Parathyroid adenoma (tissue), 2 donors: Measurements from ENCODE around the gene LDHAL6A.

Experiments used
- H2AFZ ChIP-seq: fragments of 300-600 bp; sonication (generic); one replicate; pipeline ENCODE4 v1.7.0; 2017; ENCODE audit warnings: antibody characterized with exemption, mild to moderate bottlenecking
- H3K27ac ChIP-seq: fragments of 300-600 bp; sonication (generic); one replicate; pipeline ENCODE4 v1.7.0; 2017
- H3K27me3 ChIP-seq: fragments of 300-600 bp; sonication (generic); one replicate; pipeline ENCODE4 v1.7.0; 2017; ENCODE audit warnings: low read length; ENCODE audit not compliant: control insufficient read depth, insufficient read depth
- H3K36me3 ChIP-seq: fragments of 300-600 bp; sonication (generic); one replicate; pipeline ENCODE4 v1.7.0; 2017; ENCODE audit warnings: low read length; ENCODE audit not compliant: control insufficient read depth, insufficient read depth
- H3K4me1 ChIP-seq: fragments of 300-600 bp; sonication (generic); one replicate; pipeline ENCODE4 v1.7.0; 2017; ENCODE audit warnings: control low read depth
- H3K4me2 ChIP-seq: fragments of 300-600 bp; sonication (generic); one replicate; pipeline ENCODE4 v1.7.0; 2017; ENCODE audit warnings: low read length
- H3K4me3 ChIP-seq: fragments of 300-600 bp; sonication (generic); one replicate; pipeline ENCODE4 v1.7.0; 2017; ENCODE audit warnings: low read depth, low read length
- H3K79me2 ChIP-seq: fragments of 300-600 bp; sonication (generic); one replicate; pipeline ENCODE4 v1.7.0; 2017; ENCODE audit warnings: control low read depth
- H3K9ac ChIP-seq: fragments of 300-600 bp; sonication (generic); one replicate; pipeline ENCODE4 v1.7.0; 2017; ENCODE audit warnings: mild to moderate bottlenecking
- H3K9me3 ChIP-seq: fragments of 300-600 bp; sonication (generic); one replicate; pipeline ENCODE4 v1.7.0; 2017; ENCODE audit warnings: low read length; ENCODE audit not compliant: control insufficient read depth
- TF ChIP-seq, protein P1 (sequence below): fragments of 300-600 bp; sonication (generic); IDR thresholded peaks from one replicate; pipeline ENCODE4 v1.7.0; 2017; ENCODE audit warnings: antibody characterized with exemption, mild to moderate bottlenecking
- donor health status: primary hyperparathyroidism.

Gene LDHAL6A

DNA sequence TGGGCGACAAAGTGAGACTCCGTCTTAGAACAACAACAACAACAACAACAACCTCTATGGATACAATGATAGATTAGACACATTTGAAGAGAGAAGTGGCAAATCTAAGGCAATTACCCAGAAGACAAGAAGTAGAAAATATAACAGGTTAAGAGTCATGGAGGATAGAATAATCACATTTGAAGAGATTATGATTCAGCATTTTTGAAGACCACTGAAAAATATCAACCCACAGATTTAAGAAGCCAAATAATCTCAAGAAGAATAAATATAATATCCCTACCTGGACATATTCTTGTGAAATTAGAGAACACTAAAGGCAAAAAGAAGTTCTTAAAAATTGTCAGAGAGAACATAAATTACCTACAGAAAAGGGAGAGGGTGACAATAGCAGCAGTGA is 35.6 kb upstream of the LDHAL6A start:
- no peaks in the 10 kb centered on the region for H3K4me1 ChIP-seq
- H3K4me2 ChIP-seq = no peak overlapping the region
- H2AFZ ChIP-seq = no peak overlapping the region
- TF ChIP-seq, protein P1, sequence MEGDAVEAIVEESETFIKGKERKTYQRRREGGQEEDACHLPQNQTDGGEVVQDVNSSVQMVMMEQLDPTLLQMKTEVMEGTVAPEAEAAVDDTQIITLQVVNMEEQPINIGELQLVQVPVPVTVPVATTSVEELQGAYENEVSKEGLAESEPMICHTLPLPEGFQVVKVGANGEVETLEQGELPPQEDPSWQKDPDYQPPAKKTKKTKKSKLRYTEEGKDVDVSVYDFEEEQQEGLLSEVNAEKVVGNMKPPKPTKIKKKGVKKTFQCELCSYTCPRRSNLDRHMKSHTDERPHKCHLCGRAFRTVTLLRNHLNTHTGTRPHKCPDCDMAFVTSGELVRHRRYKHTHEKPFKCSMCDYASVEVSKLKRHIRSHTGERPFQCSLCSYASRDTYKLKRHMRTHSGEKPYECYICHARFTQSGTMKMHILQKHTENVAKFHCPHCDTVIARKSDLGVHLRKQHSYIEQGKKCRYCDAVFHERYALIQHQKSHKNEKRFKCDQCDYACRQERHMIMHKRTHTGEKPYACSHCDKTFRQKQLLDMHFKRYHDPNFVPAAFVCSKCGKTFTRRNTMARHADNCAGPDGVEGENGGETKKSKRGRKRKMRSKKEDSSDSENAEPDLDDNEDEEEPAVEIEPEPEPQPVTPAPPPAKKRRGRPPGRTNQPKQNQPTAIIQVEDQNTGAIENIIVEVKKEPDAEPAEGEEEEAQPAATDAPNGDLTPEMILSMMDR = no peak
- no peaks in the 10 kb centered on the region for H3K27me3 ChIP-seq
- no peak overlapping the region for H3K4me3 ChIP-seq
- H3K9me3 ChIP-seq = no peaks in the 10 kb centered on the region
- H3K36me3 ChIP-seq = no peaks in the 10 kb centered on the region
- H3K79me2 ChIP-seq = no peaks in the 10 kb centered on the region
- H3K9ac ChIP-seq = no peak overlapping the region
- no peak overlapping the region for H3K27ac ChIP-seq

DNA sequence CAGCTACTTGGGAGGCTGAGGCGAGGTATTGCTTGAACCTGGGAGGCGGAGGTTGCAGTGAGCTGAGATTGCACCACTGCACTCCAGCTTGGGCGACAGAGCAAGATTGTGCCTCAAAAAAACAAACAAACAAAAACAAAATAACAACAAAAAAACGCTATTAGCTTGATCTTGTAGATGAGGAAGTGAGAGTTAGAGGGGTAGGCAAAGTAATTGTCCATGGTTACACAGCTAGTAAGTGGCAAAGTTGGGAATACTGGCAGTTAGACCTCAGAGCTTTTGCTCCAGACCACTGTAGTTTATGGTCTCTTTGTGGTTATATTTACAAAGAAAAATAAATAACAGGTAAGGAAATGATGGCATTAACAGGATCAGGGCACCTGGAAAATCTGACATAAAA is 28.4 kb upstream of the LDHAL6A start:
- no peak overlapping the region for H3K9ac ChIP-seq
- no peak overlapping the region for H3K4me3 ChIP-seq
- no peak overlapping the region for H3K27ac ChIP-seq
- H3K4me1 ChIP-seq = no peaks in the 10 kb centered on the region
- H2AFZ ChIP-seq = no peak overlapping the region
- H3K79me2 ChIP-seq = no peaks in the 10 kb centered on the region
- no peaks in the 10 kb centered on the region for H3K27me3 ChIP-seq
- H3K36me3 ChIP-seq = no peaks in the 10 kb centered on the region
- H3K9me3 ChIP-seq = no peaks in the 10 kb centered on the region
- no peak overlapping the region for H3K4me2 ChIP-seq
- TF ChIP-seq, protein P1 = no peak

DNA sequence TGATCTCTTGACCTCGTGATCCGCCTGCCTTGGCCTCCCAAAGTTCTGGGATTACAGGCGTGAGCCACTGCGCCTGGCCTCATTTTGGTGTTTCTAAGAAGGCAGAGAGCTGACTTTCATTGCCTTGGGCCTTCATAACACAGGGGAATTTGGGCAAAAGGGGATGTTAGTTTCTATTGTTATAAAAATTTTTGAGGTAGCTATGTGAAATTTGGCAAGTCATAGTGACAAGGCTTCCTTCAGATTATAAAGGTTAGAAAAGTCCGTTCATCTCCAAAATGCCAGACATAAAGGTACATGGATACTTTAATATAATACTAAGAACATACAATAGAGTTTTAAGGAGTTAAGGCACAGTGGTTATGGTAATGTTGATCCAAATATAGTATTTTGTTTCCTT is 26.3 kb upstream of the LDHAL6A start:
- H3K4me1 ChIP-seq = no peaks in the 10 kb centered on the region
- H3K4me2 ChIP-seq = no peak overlapping the region
- no peaks in the 10 kb centered on the region for H3K79me2 ChIP-seq
- no peak overlapping the region for H3K9ac ChIP-seq
- no peaks in the 10 kb centered on the region for H3K9me3 ChIP-seq
- no peak overlapping the region for H3K4me3 ChIP-seq
- H3K36me3 ChIP-seq = no peaks in the 10 kb centered on the region
- TF ChIP-seq, protein P1 = no peak
- no peaks in the 10 kb centered on the region for H3K27me3 ChIP-seq
- no peak overlapping the region for H3K27ac ChIP-seq
- H2AFZ ChIP-seq = no peak overlapping the region

- Histone ChIP-seq H3K4me3 (no peak overlapping the region), H3K36me3 (no peaks in the 10 kb centered on the region), H3K27ac (no peak overlapping the region), H3K4me2 (no peak overlapping the region), H3K9me3 (no peaks in the 10 kb centered on the region), H3K4me1 (no peaks in the 10 kb centered on the region), H2AFZ (no peak overlapping the region), H3K79me2 (no peaks in the 10 kb centered on the region), H3K27me3 (no peaks in the 10 kb centered on the region), H3K9ac (no peak overlapping the region)
- TF ChIP-seq, protein P1 = no peak
Measured at GRCh38 chr11:18438691-18439090, 17.0 kb upstream of the LDHAL6A start.

DNA sequence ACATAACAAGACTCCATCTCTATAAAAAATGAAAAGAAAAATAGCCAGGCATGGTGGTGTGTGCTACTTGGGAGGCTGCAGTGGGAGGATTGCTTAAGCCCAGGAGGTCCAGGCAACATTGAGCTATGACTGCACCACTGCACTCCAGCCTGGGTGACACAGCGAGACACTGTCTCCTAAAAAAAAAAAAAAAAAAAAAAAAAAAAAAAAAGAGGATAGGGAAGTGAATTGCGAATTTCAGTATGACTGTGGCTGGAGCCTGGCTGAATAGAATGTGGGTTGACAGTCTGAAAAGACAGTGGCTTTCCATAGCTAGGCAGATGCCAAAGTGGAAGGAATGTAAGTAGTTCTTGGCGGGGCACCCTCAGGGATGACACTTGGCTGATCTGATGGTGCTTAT is 6.4 kb upstream of the LDHAL6A start:
- Histone ChIP-seq H3K27ac (no peak overlapping the region), H2AFZ (no peak overlapping the region), H3K4me1 (no peaks in the 10 kb centered on the region), H3K79me2 (no peaks in the 10 kb centered on the region), H3K36me3 (no peaks in the 10 kb centered on the region), H3K9ac (no peak overlapping the region), H3K4me3 (no peak overlapping the region), H3K27me3 (no peaks in the 10 kb centered on the region), H3K4me2 (no peak overlapping the region), H3K9me3 (no peaks in the 10 kb centered on the region)
- TF ChIP-seq, protein P1 = no peak
